Right lobe of liver (tissue), 4 donors: ENCODE data around the gene PRDM15.

Source experiments
- POLR2A ChIP-seq: fragments of 450-650 bp; IDR thresholded peaks from one replicate; pipeline ENCODE4 v1.6.1; 2017; ENCODE audit warnings: antibody characterized with exemption, mild to moderate bottlenecking
- TF ChIP-seq, protein P1 (sequence below), 4 donors: fragments of 200-600 bp in 3 of 4; fragments of 450-650 bp in 1 of 4; IDR thresholded peaks; one replicate each; pipeline versions ENCODE4 v1.5.1 to v1.8.0; 2016 to 2022; ENCODE audit warnings: antibody characterized with exemption in 4 of 4, mild to moderate bottlenecking in 2 of 4
- donor health status: DM: no; HTN: no; CAD: no.
- donor health status: DM: no; HTN: no; CAD: no.
- donor health status: DM: no; HTN: yes; CAD: no.

DNA sequence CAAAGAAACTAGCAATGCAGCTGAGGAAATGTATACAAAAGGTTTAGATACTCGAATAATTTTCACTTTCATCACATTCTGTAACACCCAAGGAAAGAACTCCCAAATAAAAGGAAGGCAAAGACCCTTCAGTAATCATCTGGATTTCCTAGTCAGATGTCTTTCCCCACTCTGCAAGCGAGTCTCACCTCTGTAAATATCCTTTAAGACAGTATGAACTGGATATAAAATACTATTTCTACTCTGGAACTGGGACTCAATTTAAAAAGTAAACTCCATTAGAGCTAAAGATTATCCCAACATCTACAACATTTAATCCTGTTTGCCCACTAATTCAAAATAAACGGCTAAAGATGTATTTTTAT, 47.6 kb upstream of the PRDM15 start:
- TF ChIP-seq, protein P1, sequence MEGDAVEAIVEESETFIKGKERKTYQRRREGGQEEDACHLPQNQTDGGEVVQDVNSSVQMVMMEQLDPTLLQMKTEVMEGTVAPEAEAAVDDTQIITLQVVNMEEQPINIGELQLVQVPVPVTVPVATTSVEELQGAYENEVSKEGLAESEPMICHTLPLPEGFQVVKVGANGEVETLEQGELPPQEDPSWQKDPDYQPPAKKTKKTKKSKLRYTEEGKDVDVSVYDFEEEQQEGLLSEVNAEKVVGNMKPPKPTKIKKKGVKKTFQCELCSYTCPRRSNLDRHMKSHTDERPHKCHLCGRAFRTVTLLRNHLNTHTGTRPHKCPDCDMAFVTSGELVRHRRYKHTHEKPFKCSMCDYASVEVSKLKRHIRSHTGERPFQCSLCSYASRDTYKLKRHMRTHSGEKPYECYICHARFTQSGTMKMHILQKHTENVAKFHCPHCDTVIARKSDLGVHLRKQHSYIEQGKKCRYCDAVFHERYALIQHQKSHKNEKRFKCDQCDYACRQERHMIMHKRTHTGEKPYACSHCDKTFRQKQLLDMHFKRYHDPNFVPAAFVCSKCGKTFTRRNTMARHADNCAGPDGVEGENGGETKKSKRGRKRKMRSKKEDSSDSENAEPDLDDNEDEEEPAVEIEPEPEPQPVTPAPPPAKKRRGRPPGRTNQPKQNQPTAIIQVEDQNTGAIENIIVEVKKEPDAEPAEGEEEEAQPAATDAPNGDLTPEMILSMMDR (IDR thresholded peaks at IDR 0.05): no peak
- no peak for TF ChIP-seq POLR2A
